ENCODE data around the gene SMAD4.
"Not testable (repeated sequence)": the region's sequence is repeated elsewhere in the genome, so short reads cannot be mapped to it uniquely, and the experiment has no call there.

Gene SMAD4

DNA sequence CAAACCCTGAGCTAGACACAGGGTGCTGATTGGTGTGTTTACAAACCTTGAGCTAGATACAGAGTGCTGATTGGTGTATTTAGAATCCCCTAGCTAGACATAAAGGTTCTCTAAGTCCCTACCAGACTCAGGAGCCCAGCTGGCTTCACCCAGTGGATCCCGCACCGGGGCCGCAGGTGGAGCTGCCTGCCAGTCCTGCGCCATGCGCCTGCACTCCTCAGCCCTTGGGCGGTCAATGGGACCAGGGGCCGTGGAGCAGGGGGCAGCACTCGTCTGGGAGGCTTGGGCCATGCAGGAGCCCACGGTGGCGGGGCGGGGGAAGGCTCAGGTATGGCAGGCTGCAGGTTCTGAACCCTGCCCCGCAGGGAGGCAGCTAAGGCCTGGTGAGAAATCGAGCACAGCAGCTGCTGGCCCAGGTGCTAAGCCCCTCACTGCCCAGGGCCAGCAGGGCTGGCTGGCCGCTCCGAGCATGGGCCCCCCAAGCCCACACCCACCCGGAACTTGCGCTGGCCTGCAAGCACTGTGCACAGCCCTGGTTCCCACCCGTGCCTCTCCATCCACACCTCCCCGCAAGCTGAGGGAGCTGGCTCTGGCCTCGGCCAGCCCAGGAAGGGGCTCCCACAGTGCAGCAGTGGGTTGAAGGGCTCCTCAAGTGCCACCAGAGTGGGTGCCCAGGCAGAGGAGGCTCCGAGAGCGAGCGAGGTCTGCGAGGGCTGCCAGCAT lies 81.8 kb downstream of the SMAD4 start:
- DNase-seq, ATAC-seq: not testable (repeated sequence)

- DNase-seq, ATAC-seq: not testable (repeated sequence)
Observed at GRCh38 chr18:51116996-51117395, 87.0 kb downstream of the SMAD4 start.

DNA sequence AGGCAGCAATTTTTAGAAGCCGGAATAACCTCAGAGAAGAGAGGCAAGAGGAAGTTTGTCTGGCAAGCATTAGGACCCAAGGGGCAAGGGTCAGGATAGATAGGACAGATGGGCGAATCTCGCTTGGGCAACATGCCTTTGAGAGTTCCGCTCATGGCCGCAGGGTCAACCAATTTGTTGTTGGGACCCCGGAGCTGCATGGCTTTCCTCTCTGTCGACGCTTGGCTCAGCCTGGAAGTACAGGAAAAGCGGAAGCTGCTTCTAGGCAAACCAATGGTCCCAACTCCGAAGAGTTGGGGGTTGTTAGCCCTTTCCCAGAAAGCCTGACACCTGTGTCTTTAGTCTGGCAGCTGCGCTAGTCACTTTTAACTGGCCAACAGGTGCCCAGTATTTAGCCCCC lies 89.5 kb downstream of the SMAD4 start:
- ATAC-seq, DNase-seq: not testable (repeated sequence)

- not testable (repeated sequence) for ATAC-seq, DNase-seq
Observed at GRCh38 chr18:51119976-51120375, 90.0 kb downstream of the SMAD4 start.

- ATAC-seq, result no peak
- no peak for DNase-seq
Observed at GRCh38 chr18:51120809-51121596, 91.0 kb downstream of the SMAD4 start.

DNA sequence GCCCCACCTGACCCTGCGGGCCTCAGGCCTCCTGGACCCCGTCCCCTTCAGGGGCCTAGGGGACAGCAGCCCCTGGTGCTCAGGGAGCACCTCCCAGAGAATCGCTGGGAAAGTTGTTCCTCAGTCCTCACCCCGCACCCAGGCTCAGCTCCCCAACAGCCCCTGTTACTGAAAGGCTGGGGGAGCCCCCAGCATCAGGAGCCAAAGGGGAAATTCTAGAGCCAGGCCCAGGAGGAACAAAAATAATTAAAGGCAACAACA lies 91.5 kb downstream of the SMAD4 start:
- DNase-seq, result no peak

DNA sequence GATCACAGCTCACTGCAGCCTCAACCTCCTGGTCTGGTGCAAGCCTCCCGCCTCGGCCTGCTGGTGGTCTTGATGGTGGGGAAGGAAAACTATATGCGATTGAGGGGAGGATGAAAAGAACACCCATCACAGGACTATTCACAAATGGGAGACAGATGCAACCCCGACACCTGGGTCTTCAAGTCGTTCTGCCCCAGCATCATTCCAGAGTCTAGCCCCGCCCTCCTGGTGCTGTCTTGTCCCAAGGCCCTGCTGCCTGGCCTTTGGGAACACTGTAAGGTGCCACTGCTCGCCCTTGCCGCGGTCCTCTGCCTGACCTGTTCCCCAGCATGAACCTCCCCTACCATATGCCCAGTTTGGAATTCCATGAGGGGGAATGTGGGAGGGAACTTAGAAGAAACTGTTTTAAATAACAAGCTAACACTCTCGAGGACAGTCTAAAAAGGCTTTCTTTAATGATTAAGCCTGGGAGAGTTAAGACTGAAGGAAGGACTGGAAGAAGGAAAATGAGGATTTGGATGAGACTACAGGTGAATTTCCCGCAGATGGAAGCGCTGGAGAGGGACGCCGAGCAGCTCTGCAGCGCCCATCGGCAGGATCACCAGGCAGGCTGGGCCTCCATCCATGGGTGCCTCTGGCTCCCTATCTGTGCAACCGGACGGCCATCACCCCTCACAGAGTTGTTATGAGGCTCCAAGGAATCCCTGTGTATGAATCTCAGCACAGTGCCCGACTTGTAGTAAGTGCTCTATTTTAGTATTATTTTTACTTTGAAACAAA lies 92.4 kb downstream of the SMAD4 start:
- ATAC-seq (no peak), DNase-seq (no peak)

More for the DNA sequence above, 91.5 kb downstream of the SMAD4 start:
- no peak for ATAC-seq

- DNase-seq (no peak), ATAC-seq (no peak)
Observed at GRCh38 chr18:51123046-51123395, 93.0 kb downstream of the SMAD4 start.

GRCh38 chr18:51123481-51123880 lies 93.5 kb downstream of the SMAD4 start:
- ATAC-seq (no peak), DNase-seq (no peak)

GRCh38 chr18:51123936-51124486 lies 94.0 kb downstream of the SMAD4 start:
- DNase-seq (no peak), ATAC-seq (no peak)

DNA sequence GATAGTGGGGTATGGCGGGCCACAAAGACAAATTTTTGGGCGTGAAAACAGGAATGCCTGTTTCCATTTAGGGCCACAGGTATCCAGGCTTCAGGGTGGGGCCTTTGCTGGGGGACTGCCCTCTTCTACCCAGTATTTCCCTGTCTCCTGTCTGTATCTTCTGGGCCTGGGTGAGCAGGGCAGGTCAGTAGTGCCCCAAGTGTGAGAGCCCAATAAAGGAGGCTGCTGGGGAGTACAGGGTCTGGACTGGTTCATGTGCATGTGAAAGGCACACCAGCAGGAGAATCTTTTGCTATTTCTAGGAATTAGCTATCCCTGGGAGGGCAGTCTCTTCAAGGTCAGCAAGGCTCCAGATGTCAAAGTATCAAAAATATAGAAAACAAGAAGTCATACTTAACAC lies 96.0 kb downstream of the SMAD4 start:
- no peak for ATAC-seq

GRCh38 chr18:51127664-51128063 lies 97.7 kb downstream of the SMAD4 start:
- no peak for DNase-seq
- ATAC-seq, result no peak

More for the DNA sequence above, 96.0 kb downstream of the SMAD4 start:
- no peak for DNase-seq

GRCh38 chr18:51128533-51128932 lies 98.5 kb downstream of the SMAD4 start:
- DNase-seq, result no peak
- no peak for ATAC-seq

DNA sequence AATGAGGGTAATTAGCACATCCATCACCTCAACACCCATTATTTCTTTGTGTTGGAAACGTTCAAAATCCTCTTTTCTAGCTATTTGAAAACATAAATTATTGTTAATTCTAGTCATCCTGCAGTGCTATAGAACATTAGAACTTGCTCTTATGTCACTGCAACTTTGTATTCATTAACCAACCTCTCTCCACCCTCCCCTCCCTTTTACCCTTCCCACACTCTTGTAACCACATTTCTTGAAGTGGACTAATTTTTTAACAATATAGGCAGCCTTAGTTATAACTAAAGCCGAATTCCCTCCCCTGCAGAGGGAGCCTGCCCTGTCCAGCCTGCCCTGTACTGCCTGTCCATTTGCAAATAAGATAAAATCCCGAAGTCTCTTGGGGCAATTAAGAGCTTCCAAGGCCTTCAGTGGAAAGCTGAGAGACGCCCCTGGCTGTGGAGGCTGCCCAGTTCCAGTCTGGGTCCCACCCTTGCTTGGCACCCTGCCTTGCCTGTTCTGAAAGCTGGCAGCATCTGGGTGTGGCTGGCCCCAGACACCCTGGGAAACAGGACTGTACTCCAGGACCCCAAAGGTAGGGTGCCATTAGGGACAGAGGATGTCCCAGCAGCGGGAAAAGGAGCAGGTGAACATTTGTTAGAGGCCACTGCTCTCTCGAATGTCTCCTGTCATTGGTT lies 102.4 kb downstream of the SMAD4 start:
- ATAC-seq, result no peak
- DNase-seq, result no peak

GRCh38 chr18:51133580-51134160 lies 103.7 kb downstream of the SMAD4 start:
- DNase-seq (no peak), ATAC-seq (no peak)
